K562 (cell line): ENCODE results near the gene PNPO. TPM values are rescaled to one million over a fixed set of nuclear protein-coding genes. Genes with fewer than 3 reads are reported as not detected.

Source experiments
- CREM ChIP-seq: IDR thresholded peaks from 2 replicates; pipeline ENCODE4 v1.6.1; 2014; ENCODE audit warnings: antibody characterized with exemption, low read depth
- CSDE1 ChIP-seq, 2 experiments: fragments of 450-650 bp; IDR thresholded peaks; 2 replicates each; pipeline ENCODE4 v1.6.1; 2016; ENCODE audit warnings: mild to moderate bottlenecking in 1 of 2
- DACH1 ChIP-seq: fragments of 450-650 bp; IDR thresholded peaks from 2 replicates; pipeline ENCODE4 v1.6.1; 2018; ENCODE audit not compliant: partially characterized antibody
- E2F4 ChIP-seq: sonication (generic); formaldehyde crosslinking; IDR thresholded peaks from 2 replicates; pipeline ENCODE4 v1.8.0; 2022; ENCODE audit warnings: mild to moderate bottlenecking, low read depth, missing genetic modification reagents
- FOXJ3 ChIP-seq: sonication (generic); formaldehyde crosslinking; IDR thresholded peaks from 2 replicates; pipeline ENCODE4 v1.4.0; 2020; ENCODE audit warnings: mild to moderate bottlenecking, missing genetic modification reagents
- GABPB1 ChIP-seq: sonication (generic); formaldehyde crosslinking; IDR thresholded peaks from 2 replicates; pipeline ENCODE4 v1.8.0; 2022; ENCODE audit warnings: mild to moderate bottlenecking, missing genetic modification reagents
- GATAD2A ChIP-seq: fragments of 450-650 bp; IDR thresholded peaks from 2 replicates; pipeline ENCODE4 v1.6.1; 2017
- MAZ ChIP-seq, 2 experiments: fragments of 450-650 bp in 1 of 2; sonication (generic) in 1 of 2; formaldehyde crosslinking; IDR thresholded peaks in 1 of 2; conservative IDR thresholded peaks in 1 of 2; 2 replicates each; pipeline versions ENCODE4 v1.4.0 to v1.5.0; 2020; ENCODE audit warnings: mild to moderate bottlenecking in 1 of 2, missing genetic modification reagents in 1 of 2
- NRF1 ChIP-seq, 2 experiments: fragments of 450-650 bp; IDR thresholded peaks in 1 of 2; conservative IDR thresholded peaks in 1 of 2; 2 replicates each; pipeline ENCODE4 v1.6.1; 2014; ENCODE audit warnings: mild to moderate bottlenecking in 2 of 2
- POU5F1 ChIP-seq: fragments of 150-350 bp; IDR thresholded peaks from 2 replicates; pipeline ENCODE4 v1.6.1; 2014; ENCODE audit warnings: borderline replicate concordance, low read length, low read depth, mild to moderate bottlenecking; ENCODE audit not compliant: partially characterized antibody
- PRMT5 ChIP-seq: sonication (generic); formaldehyde crosslinking; IDR thresholded peaks from 2 replicates; pipeline ENCODE4 v1.5.0; 2020; ENCODE audit warnings: missing genetic modification reagents
- RFX7 ChIP-seq: fragments of 250-450 bp; sonication (Bioruptor Pico); IDR thresholded peaks from 2 replicates; pipeline ENCODE4 v1.5.1; 2021; ENCODE audit warnings: mild to moderate bottlenecking
- XRCC3 ChIP-seq: fragments of 450-650 bp; IDR thresholded peaks from 2 replicates; pipeline ENCODE4 v1.6.1; 2017; ENCODE audit warnings: mild to moderate bottlenecking, moderate library complexity
- ZSCAN32 ChIP-seq: fragments of 450-650 bp; formaldehyde crosslinking; IDR thresholded peaks from 2 replicates; pipeline ENCODE4 v1.4.0; 2020; ENCODE audit warnings: mild to moderate bottlenecking, moderate library complexity
- polyA plus RNA-seq, 8 experiments: library from polyadenylated mRNA; depleted of rRNA in 4 of 8; stranded (reverse) in 5 of 8; unstranded in 3 of 8; fragments of >200 nt; fragmentation: Nextera tagmentation in 2 of 8; fragmentation: Illumina TruSeq in 1 of 8; extraction: Ambion mirVana in 2 of 8; extraction: Trizol in 1 of 8; gene quantifications; 2 replicates each; pipeline versions ENCODE4 v1.2.1 to v1.2.3, GENCODE V29; 2011 to 2014; ENCODE audit warnings: inconsistent platforms in 1 of 8, missing spikeins in 1 of 8
- total RNA-seq, 7 experiments: library from RNA; depleted of rRNA in 6 of 7; stranded (reverse); fragments of >200 nt in 6 of 7; fragmentation: Illumina TruSeq in 2 of 7; extraction: Trizol in 2 of 7; gene quantifications; 2 replicates each; pipeline versions ENCODE4 v1.2.1 to v1.2.3, GENCODE V29; 2011 to 2021; ENCODE audit warnings: low replicate concordance in 1 of 7
- TF ChIP-seq, protein P1 (sequence below), 2 experiments: fragments of 450-650 bp; IDR thresholded peaks; 2 replicates each; pipeline ENCODE4 v1.6.1; 2016; ENCODE audit warnings: mild to moderate bottlenecking in 2 of 2, borderline replicate concordance in 1 of 2, low read depth in 1 of 2, moderate library complexity in 1 of 2
- TF ChIP-seq, protein P2 (sequence below), 2 experiments: fragments of 450-650 bp in 1 of 2; sonication (generic) in 1 of 2; formaldehyde crosslinking in 1 of 2; IDR thresholded peaks in 1 of 2; conservative IDR thresholded peaks in 1 of 2; 2 replicates each; pipeline versions ENCODE4 v1.6.1 to v1.8.1; 2016 to 2023; ENCODE audit warnings: mild to moderate bottlenecking in 2 of 2, moderate library complexity in 2 of 2, inconsistent platforms in 1 of 2, missing genetic modification reagents in 1 of 2
- TF ChIP-seq, protein P3 (sequence below): fragments of 250-450 bp; sonication (Bioruptor Pico); IDR thresholded peaks from 2 replicates; pipeline ENCODE4 v1.5.0; 2021

PNPO gene
- total and polyA plus RNA-seq, 9 of the 15 experiments (the other 6 are each of a cell fraction or from before 2014, with no cell fraction given), result 16.6 to 39.0 (median 27.4) TPM

DNA sequence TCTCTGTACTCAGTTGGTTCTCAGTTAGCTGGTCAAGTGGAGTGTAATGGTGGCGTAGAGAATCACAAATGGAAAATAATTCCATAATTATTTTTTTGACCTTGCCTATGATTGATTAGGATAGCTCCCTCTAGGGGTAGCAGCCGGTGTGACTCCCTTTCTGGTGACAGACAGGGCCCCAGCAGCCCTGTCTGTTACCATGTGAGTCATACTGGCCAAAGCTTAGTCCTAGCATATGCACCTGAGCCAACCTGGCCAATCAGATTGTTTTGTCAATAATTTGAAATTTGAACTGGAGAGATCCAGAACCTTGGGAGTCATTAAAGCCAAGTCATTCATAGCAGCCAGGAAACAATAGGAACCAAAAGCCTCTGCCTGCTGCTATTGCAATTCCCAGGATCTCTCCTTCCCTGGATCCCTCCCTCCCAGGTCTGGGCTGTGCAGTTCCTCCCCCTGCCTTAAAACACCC, 5.6 kb downstream of the PNPO start (continued):
- no peak for TF ChIP-seq ZSCAN32 (CRISPR knock-in tag)
- TF ChIP-seq E2F4 (CRISPR knock-in tag), result no peak
- TF ChIP-seq CSDE1 (IDR thresholded peaks at IDR 0.05), result no peak
- no peak for TF ChIP-seq POU5F1
- TF ChIP-seq, protein P1, sequence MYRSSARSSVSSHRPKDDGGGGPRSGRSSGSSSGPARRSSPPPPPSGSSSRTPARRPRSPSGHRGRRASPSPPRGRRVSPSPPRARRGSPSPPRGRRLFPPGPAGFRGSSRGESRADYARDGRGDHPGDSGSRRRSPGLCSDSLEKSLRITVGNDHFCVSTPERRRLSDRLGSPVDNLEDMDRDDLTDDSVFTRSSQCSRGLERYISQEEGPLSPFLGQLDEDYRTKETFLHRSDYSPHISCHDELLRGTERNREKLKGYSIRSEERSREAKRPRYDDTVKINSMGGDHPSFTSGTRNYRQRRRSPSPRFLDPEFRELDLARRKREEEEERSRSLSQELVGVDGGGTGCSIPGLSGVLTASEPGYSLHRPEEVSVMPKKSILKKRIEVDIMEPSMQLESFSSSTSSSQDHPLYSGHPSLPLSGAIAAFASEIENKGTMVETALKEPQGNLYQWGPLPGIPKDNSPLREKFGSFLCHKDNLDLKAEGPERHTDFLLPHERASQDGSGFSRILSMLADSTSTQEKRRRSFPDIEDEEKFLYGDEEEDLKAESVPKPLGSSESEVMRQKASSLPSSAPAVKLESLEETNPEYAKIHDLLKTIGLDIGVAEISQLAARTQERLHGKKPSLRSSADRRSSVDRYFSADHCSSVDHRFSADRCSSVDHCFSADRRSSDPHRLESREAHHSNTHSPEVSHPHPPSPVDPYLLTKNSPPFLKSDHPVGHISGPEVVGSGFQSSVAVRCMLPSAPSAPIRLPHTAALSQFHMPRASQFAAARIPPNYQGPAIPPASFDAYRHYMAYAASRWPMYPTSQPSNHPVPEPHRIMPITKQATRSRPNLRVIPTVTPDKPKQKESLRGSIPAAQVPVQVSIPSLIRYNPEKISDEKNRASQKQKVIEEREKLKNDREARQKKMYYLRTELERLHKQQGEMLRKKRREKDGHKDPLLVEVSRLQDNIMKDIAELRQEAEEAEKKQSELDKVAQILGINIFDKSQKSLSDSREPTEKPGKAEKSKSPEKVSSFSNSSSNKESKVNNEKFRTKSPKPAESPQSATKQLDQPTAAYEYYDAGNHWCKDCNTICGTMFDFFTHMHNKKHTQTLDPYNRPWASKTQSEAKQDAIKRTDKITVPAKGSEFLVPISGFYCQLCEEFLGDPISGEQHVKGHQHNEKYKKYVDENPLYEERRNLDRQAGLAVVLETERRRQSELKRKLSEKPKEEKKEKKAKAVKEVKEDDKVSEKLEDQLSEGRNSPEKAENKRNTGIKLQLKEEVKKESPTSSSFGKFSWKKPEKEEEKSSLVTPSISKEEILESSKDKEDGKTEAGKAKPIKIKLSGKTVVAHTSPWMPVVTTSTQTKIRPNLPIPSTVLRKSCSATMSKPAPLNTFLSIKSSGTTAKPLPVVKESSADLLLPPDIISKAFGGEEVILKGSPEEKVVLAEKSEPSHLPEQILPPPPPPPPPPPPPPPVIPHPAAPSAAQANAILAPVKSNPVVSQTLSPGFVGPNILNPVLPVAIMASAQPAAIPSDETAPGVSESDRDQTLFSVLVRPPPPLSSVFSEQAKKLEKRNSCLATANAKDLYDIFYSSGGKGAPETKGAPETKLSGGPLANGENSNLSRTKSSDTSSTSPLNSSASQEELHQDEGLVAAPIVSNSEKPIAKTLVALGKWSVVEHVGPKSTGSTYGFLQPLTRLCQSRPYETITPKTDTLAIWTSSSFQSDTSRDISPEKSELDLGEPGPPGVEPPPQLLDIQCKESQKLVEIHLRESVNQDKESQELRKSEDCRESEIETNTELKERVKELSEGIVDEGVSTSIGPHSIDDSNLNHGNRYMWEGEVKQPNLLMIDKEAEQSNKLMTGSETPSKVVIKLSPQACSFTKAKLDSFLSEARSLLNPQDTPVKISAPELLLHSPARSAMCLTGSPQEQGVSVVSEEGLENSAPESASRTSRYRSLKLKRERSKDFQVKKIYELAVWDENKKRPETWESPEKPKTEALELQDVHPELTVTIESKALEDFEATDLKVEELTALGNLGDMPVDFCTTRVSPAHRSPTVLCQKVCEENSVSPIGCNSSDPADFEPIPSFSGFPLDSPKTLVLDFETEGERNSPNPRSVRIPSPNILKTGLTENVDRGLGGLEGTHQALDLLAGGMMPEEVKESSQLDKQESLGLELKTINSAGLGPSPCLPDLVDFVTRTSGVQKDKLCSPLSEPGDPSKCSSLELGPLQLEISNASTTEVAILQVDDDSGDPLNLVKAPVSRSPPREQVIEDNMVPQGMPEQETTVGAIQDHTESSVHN (IDR thresholded peaks at IDR 0.05; ENCODE audit: borderline replicate concordance in 1 of 2, low read depth in 1 of 2), result no peak
- TF ChIP-seq DACH1, result peak; percentile 17
- TF ChIP-seq XRCC3, result no peak
- no peak for TF ChIP-seq GATAD2A
- TF ChIP-seq, protein P2, sequence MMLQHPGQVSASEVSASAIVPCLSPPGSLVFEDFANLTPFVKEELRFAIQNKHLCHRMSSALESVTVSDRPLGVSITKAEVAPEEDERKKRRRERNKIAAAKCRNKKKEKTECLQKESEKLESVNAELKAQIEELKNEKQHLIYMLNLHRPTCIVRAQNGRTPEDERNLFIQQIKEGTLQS (IDR thresholded peaks at IDR 0.05), result peak; percentile 83
- TF ChIP-seq, protein P2 (CRISPR knock-in tag; conservative IDR thresholded peaks at IDR 0.05), result peak; percentile 79
- no peak for TF ChIP-seq FOXJ3 (CRISPR knock-in tag)
- no peak for TF ChIP-seq GABPB1 (CRISPR knock-in tag)
- TF ChIP-seq RFX7, result no peak
- TF ChIP-seq PRMT5 (CRISPR knock-in tag), result no peak
- peak; percentile 41; the same call in 1 of the 2 replicates for TF ChIP-seq CREM
- TF ChIP-seq MAZ (CRISPR knock-in tag; conservative IDR thresholded peaks at IDR 0.05 in 1 of 2, IDR thresholded peaks at IDR 0.05 in 1 of 2), result peak in 1 of 2 experiments; percentile 48; a peak in 1 of 4 replicates
- TF ChIP-seq, protein P3, sequence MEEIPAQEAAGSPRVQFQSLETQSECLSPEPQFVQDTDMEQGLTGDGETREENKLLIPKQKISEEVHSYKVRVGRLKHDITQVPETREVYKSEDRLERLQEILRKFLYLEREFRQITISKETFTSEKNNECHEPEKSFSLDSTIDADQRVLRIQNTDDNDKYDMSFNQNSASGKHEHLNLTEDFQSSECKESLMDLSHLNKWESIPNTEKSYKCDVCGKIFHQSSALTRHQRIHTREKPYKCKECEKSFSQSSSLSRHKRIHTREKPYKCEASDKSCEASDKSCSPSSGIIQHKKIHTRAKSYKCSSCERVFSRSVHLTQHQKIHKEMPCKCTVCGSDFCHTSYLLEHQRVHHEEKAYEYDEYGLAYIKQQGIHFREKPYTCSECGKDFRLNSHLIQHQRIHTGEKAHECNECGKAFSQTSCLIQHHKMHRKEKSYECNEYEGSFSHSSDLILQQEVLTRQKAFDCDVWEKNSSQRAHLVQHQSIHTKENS (CRISPR knock-in tag), result no peak
- TF ChIP-seq NRF1 (conservative IDR thresholded peaks at IDR 0.05 in 1 of 2, IDR thresholded peaks at IDR 0.05 in 1 of 2), result no peak
